IMR-90 (cell line): ENCODE measurements around the gene RHOD.

ENCODE experiments used
- FOS ChIP-seq: fragments of 150-350 bp; IDR thresholded peaks from 2 replicates; pipeline ENCODE4 v1.6.1; 2016; ENCODE audit warnings: low read depth, low read length
- MAZ ChIP-seq: IDR thresholded peaks from 2 replicates; pipeline ENCODE4 v1.6.1; 2012; ENCODE audit warnings: low read depth, mild to moderate bottlenecking, low read length, improper control_type of control experiment, moderate library complexity, borderline replicate concordance
- POLR2A ChIP-seq: IDR thresholded peaks from 2 replicates; pipeline ENCODE4 v1.6.1; 2012; ENCODE audit warnings: mild to moderate bottlenecking, low read depth, low read length
- RAD21 ChIP-seq: IDR thresholded peaks from 2 replicates; pipeline ENCODE4 v1.6.1; 2012; ENCODE audit warnings: low read length, improper control_type of control experiment
- SMC3 ChIP-seq: fragments of 150-350 bp; IDR thresholded peaks from 2 replicates; pipeline ENCODE4 v1.6.1; 2016; ENCODE audit warnings: low read depth, mild to moderate bottlenecking, antibody characterized with exemption, low read length, moderate library complexity
- TF ChIP-seq, protein P1 (sequence below): conservative IDR thresholded peaks from 2 replicates; pipeline ENCODE4 v1.5.1; 2012; ENCODE audit warnings: mild to moderate bottlenecking, low read depth, low read length, improper control_type of control experiment

DNA sequence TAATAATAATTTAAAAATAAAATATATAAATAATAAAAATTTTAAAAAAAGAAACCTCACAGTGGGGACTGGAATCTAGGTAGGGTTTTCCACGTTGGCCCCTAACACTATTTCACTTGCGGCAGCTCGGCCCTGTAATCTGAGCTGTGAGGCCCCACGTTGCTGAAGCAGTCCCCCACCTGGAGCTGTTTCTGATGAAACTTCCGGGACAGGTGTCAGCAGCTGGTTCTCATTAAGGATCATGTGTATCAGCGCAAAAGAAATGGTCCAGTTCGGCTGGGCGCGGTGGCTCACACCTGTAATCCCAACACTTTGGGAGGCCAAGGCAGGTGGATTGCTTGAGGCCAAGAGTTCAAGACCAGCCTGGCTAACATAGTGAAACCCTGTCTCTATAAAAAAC lies 17.3 kb downstream of the RHOD start:
- TF ChIP-seq FOS (no peak), POLR2A (no peak), SMC3 (no peak), RAD21 (no peak), MAZ (no peak)
- TF ChIP-seq, protein P1, sequence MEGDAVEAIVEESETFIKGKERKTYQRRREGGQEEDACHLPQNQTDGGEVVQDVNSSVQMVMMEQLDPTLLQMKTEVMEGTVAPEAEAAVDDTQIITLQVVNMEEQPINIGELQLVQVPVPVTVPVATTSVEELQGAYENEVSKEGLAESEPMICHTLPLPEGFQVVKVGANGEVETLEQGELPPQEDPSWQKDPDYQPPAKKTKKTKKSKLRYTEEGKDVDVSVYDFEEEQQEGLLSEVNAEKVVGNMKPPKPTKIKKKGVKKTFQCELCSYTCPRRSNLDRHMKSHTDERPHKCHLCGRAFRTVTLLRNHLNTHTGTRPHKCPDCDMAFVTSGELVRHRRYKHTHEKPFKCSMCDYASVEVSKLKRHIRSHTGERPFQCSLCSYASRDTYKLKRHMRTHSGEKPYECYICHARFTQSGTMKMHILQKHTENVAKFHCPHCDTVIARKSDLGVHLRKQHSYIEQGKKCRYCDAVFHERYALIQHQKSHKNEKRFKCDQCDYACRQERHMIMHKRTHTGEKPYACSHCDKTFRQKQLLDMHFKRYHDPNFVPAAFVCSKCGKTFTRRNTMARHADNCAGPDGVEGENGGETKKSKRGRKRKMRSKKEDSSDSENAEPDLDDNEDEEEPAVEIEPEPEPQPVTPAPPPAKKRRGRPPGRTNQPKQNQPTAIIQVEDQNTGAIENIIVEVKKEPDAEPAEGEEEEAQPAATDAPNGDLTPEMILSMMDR: no peak
